LNCaP clone FGC (cell line): ENCODE results near the gene PACS2.

Experiments
- DNase-seq: peaks from one replicate; pipeline ENCODE4 v3.0.0-alpha.2; 2011; ENCODE audit warnings: low read depth
- H3K4me3 ChIP-seq: 2 replicates; pipeline ENCODE4 v1.5.1; 2011; ENCODE audit warnings: mild to moderate bottlenecking, low read depth, low read length, control low read depth
- TF ChIP-seq, protein P1 (sequence below): IDR thresholded peaks from 2 replicates; pipeline ENCODE4 v1.5.1; 2012; ENCODE audit warnings: mild to moderate bottlenecking; ENCODE audit not compliant: control insufficient read depth, insufficient read depth; ENCODE audit errors: extremely low read depth

PACS2 gene

GRCh38 chr14:105353136-105353535 is 38.6 kb downstream of the PACS2 start:
- TF ChIP-seq, protein P1, sequence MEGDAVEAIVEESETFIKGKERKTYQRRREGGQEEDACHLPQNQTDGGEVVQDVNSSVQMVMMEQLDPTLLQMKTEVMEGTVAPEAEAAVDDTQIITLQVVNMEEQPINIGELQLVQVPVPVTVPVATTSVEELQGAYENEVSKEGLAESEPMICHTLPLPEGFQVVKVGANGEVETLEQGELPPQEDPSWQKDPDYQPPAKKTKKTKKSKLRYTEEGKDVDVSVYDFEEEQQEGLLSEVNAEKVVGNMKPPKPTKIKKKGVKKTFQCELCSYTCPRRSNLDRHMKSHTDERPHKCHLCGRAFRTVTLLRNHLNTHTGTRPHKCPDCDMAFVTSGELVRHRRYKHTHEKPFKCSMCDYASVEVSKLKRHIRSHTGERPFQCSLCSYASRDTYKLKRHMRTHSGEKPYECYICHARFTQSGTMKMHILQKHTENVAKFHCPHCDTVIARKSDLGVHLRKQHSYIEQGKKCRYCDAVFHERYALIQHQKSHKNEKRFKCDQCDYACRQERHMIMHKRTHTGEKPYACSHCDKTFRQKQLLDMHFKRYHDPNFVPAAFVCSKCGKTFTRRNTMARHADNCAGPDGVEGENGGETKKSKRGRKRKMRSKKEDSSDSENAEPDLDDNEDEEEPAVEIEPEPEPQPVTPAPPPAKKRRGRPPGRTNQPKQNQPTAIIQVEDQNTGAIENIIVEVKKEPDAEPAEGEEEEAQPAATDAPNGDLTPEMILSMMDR = no peak
- no peak overlapping the region for H3K4me3 ChIP-seq
- no peak for DNase-seq

- TF ChIP-seq, protein P1 = no peak
- H3K4me3 ChIP-seq = no peak overlapping the region
- no peak for DNase-seq
Observed at GRCh38 chr14:105354541-105354940, 40.0 kb downstream of the PACS2 start.

GRCh38 chr14:105355049-105355575 is 40.6 kb downstream of the PACS2 start:
- no peak for DNase-seq
- no peak overlapping the region for H3K4me3 ChIP-seq
- TF ChIP-seq, protein P1 = no peak

- TF ChIP-seq, protein P1 = no peak
Observed at GRCh38 chr14:105355850-105356604, 41.5 kb downstream of the PACS2 start.

GRCh38 chr14:105356927-105357326 is 42.4 kb downstream of the PACS2 start:
- DNase-seq = no peak
- H3K4me3 ChIP-seq = no peak overlapping the region
- TF ChIP-seq, protein P1 = no peak

More at GRCh38 chr14:105355850-105356604, 41.5 kb downstream of the PACS2 start:
- H3K4me3 ChIP-seq = no peak overlapping the region
- no peak for DNase-seq

GRCh38 chr14:105357626-105358025 is 43.1 kb downstream of the PACS2 start:
- DNase-seq = no peak
- TF ChIP-seq, protein P1 = no peak

DNA sequence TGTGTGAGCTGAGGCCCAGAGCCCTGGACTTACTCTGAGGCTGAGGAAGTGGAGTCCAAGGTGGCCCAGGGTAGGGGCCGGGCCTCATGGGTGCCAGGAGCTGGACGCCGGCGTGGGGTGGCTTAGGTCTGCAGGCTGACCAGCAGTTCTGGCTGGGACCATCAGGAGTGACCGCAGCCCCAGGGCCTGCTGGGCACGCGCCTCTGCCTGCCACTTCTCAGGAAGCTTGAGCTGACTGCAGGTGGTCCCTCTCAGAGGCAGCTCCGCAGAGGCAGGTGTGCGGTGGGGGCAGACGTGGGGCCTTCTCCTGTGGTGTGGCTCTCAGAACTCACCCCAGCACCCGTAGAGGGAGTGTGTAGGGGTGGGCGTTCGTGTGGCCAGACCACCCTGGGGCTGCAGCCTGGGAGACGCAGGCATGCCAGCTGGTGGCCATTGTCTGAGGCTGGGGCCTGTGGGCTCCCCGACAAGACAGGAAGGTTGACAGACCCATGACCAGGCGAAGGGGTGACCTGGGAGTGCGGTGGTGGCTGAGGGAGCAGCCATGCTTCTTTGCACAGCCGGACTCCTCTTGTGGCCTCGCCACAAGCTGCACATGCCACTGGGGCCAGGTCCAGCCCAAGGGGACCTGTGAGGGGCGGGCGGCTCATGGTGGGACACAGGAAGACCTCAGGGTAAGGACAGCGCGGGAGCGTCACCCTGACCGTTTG is 43.7 kb downstream of the PACS2 start:
- TF ChIP-seq, protein P1 = no peak
- no peak overlapping the region for H3K4me3 ChIP-seq
- DNase-seq = no peak

More at GRCh38 chr14:105357626-105358025, 43.1 kb downstream of the PACS2 start:
- no peak overlapping the region for H3K4me3 ChIP-seq
